K562 (cell line): Measurements from ENCODE around the gene RETREG2. TPM values are rescaled to one million over a fixed set of nuclear protein-coding genes. Genes with fewer than 3 reads are reported as not detected.

Source experiments
- ATF1 ChIP-seq, 2 experiments: fragments of 450-650 bp in 1 of 2; IDR thresholded peaks; 2 replicates each; pipeline ENCODE4 v1.6.1; 2016; ENCODE audit warnings: missing compliant biosample characterization in 1 of 2, missing genetic modification characterization in 1 of 2
- DPF2 ChIP-seq: fragments of 450-650 bp; IDR thresholded peaks from 2 replicates; pipeline ENCODE4 v1.6.1; 2016
- EWSR1 ChIP-seq: fragments of 450-650 bp; IDR thresholded peaks from 2 replicates; pipeline ENCODE4 v1.6.1; 2018; ENCODE audit warnings: borderline replicate concordance, mild to moderate bottlenecking, low read depth, moderate library complexity; ENCODE audit not compliant: partially characterized antibody
- FOXO4 ChIP-seq: fragments of 450-650 bp; formaldehyde crosslinking; IDR thresholded peaks from 2 replicates; pipeline ENCODE4 v1.4.0; 2020; ENCODE audit warnings: mild to moderate bottlenecking, moderate library complexity
- HDAC3 ChIP-seq: fragments of 450-650 bp; IDR thresholded peaks from 2 replicates; pipeline ENCODE4 v1.6.1; 2018; ENCODE audit warnings: borderline replicate concordance, mild to moderate bottlenecking, moderate library complexity; ENCODE audit not compliant: partially characterized antibody
- LCOR ChIP-seq: sonication (generic); formaldehyde crosslinking; IDR thresholded peaks from 2 replicates; pipeline ENCODE4 v1.8.0; 2022; ENCODE audit warnings: mild to moderate bottlenecking, missing genetic modification reagents
- MTF1 ChIP-seq: fragments of 250-450 bp; sonication (Bioruptor Pico); IDR thresholded peaks from 2 replicates; pipeline ENCODE4 v1.9.0; 2021; ENCODE audit warnings: moderate library complexity, mild to moderate bottlenecking, inconsistent platforms, borderline replicate concordance
- POLR2A ChIP-seq: fragments of 450-650 bp; conservative IDR thresholded peaks from 2 replicates; pipeline ENCODE4 v1.6.1; 2016
- SNAPC5 ChIP-seq: fragments of 250-450 bp; sonication (Bioruptor Pico); IDR thresholded peaks from 2 replicates; pipeline ENCODE4 v1.8.0; 2021; ENCODE audit warnings: moderate library complexity, mild to moderate bottlenecking, inconsistent platforms
- ZNF263 ChIP-seq: sonication (generic); formaldehyde crosslinking; IDR thresholded peaks from 2 replicates; pipeline ENCODE4 v1.8.0; 2022; ENCODE audit warnings: mild to moderate bottlenecking, missing genetic modification reagents, borderline replicate concordance
- ZNF511 ChIP-seq: sonication (generic); formaldehyde crosslinking; IDR thresholded peaks from 2 replicates; pipeline ENCODE4 v1.8.0; 2022; ENCODE audit warnings: mild to moderate bottlenecking, missing genetic modification reagents
- ZNF551 ChIP-seq: fragments of 250-450 bp; sonication (Bioruptor Pico); IDR thresholded peaks from 2 replicates; pipeline ENCODE4 v1.5.0; 2021; ENCODE audit warnings: mild to moderate bottlenecking, moderate library complexity
- ZNF717 ChIP-seq: fragments of 250-450 bp; sonication (Bioruptor Pico); IDR thresholded peaks from 2 replicates; pipeline ENCODE4 v1.5.0; 2021
- ZNF766 ChIP-seq: fragments of 200-800 bp; sonication (Bioruptor generic); conservative IDR thresholded peaks from 2 replicates; pipeline ENCODE4 v1.6.1; 2016; ENCODE audit warnings: missing genetic modification characterization, missing compliant biosample characterization
- polyA plus RNA-seq, 8 experiments: library from polyadenylated mRNA; depleted of rRNA in 4 of 8; stranded (reverse) in 5 of 8; unstranded in 3 of 8; fragments of >200 nt; fragmentation: Nextera tagmentation in 2 of 8; fragmentation: Illumina TruSeq in 1 of 8; extraction: Ambion mirVana in 2 of 8; extraction: Trizol in 1 of 8; gene quantifications; 2 replicates each; pipeline versions ENCODE4 v1.2.1 to v1.2.3, GENCODE V29; 2011 to 2014; ENCODE audit warnings: inconsistent platforms in 1 of 8, missing spikeins in 1 of 8
- total RNA-seq, 7 experiments: library from RNA; depleted of rRNA in 6 of 7; stranded (reverse); fragments of >200 nt in 6 of 7; fragmentation: Illumina TruSeq in 2 of 7; extraction: Trizol in 2 of 7; gene quantifications; 2 replicates each; pipeline versions ENCODE4 v1.2.1 to v1.2.3, GENCODE V29; 2011 to 2021; ENCODE audit warnings: low replicate concordance in 1 of 7
- TF ChIP-seq, protein P1 (sequence below): sonication (generic); formaldehyde crosslinking; IDR thresholded peaks from 2 replicates; pipeline ENCODE4 v1.8.0; 2022; ENCODE audit warnings: missing genetic modification reagents, mild to moderate bottlenecking, moderate library complexity, borderline replicate concordance
- TF ChIP-seq, protein P2 (sequence below): fragments of 450-650 bp; formaldehyde crosslinking; IDR thresholded peaks from 2 replicates; pipeline ENCODE4 v1.4.0; 2022; ENCODE audit warnings: missing genetic modification characterization
- TF ChIP-seq, protein P3 (sequence below): conservative IDR thresholded peaks from 2 replicates; pipeline ENCODE4 v1.6.1; 2011; ENCODE audit warnings: low read depth, mild to moderate bottlenecking, low read length; ENCODE audit not compliant: control insufficient read depth
- TF ChIP-seq, protein P4 (sequence below): sonication (generic); formaldehyde crosslinking; IDR thresholded peaks from 2 replicates; pipeline ENCODE4 v1.8.0; 2022; ENCODE audit warnings: mild to moderate bottlenecking, missing genetic modification reagents, borderline replicate concordance

The RETREG2 gene
- total and polyA plus RNA-seq, 9 of the 15 experiments (the other 6 are each of a cell fraction or from before 2014, with no cell fraction given) = 4.9 to 40.1 (median 19.2) TPM

DNA sequence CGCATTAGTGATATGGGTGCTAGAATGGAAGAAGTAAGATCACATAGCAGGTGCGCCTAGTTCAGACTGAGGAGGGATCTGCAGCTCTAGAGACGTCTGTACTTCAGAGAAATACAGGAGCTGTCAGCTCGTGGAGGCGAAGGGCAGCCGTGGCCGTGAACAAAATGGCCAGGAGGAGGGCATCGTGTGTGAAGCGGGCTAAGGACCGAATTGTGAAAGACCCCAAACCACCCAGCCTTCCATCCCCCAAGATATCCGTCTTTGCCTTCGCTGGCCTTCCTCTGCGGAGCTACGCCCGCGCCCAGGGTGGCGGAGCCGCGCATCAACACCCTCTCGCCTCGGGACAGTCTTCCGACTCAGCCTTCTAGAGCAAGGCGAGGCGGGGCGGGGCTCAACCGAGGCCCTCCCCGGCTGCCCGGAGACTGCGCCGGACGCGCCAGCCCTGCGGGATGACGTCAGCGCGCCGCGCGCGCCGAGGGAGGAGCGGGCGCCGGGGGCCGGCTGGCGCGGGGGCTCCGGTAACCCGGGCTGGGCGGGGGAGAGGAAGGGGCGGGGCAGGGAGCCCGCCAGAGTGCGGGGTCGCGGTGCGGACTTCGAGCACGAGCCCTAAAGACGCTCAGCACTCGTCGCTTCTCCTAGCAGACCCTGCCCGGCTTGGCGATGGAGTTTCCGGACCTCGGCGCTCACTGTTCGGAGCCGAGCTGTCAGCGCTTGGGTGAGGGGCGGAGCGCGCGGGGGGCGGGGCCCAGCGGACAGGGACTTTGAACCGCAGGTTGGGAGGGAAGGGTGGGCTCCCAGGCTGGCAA lies 28.5 kb downstream of the RETREG2 start, which contains the start of gene ZFAND2B (continued):
- no peak for TF ChIP-seq EWSR1
- TF ChIP-seq, protein P1, sequence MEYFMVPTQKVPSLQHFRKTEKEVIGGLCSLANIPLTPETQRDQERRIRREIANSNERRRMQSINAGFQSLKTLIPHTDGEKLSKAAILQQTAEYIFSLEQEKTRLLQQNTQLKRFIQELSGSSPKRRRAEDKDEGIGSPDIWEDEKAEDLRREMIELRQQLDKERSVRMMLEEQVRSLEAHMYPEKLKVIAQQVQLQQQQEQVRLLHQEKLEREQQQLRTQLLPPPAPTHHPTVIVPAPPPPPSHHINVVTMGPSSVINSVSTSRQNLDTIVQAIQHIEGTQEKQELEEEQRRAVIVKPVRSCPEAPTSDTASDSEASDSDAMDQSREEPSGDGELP (CRISPR knock-in tag) = peak; percentile 36; the same call in 1 of the 2 replicates
- TF ChIP-seq ZNF263 (CRISPR knock-in tag) = no peak
- no peak for TF ChIP-seq LCOR
- TF ChIP-seq ZNF551 (CRISPR knock-in tag) = no peak
- 0 out of 2 replicates have a peak, but pooled peaks have one; percentile 28 for TF ChIP-seq DPF2
- TF ChIP-seq HDAC3 = no peak
- TF ChIP-seq, protein P2, sequence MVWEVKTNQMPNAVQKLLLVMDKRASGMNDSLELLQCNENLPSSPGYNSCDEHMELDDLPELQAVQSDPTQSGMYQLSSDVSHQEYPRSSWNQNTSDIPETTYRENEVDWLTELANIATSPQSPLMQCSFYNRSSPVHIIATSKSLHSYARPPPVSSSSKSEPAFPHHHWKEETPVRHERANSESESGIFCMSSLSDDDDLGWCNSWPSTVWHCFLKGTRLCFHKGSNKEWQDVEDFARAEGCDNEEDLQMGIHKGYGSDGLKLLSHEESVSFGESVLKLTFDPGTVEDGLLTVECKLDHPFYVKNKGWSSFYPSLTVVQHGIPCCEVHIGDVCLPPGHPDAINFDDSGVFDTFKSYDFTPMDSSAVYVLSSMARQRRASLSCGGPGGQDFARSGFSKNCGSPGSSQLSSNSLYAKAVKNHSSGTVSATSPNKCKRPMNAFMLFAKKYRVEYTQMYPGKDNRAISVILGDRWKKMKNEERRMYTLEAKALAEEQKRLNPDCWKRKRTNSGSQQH (CRISPR knock-in tag) = no peak
- no peak for TF ChIP-seq SNAPC5 (CRISPR knock-in tag)
- TF ChIP-seq, protein P3, sequence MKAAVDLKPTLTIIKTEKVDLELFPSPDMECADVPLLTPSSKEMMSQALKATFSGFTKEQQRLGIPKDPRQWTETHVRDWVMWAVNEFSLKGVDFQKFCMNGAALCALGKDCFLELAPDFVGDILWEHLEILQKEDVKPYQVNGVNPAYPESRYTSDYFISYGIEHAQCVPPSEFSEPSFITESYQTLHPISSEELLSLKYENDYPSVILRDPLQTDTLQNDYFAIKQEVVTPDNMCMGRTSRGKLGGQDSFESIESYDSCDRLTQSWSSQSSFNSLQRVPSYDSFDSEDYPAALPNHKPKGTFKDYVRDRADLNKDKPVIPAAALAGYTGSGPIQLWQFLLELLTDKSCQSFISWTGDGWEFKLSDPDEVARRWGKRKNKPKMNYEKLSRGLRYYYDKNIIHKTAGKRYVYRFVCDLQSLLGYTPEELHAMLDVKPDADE = 0 out of 2 replicates have a peak, but pooled peaks have one; percentile 48
- TF ChIP-seq, protein P4, sequence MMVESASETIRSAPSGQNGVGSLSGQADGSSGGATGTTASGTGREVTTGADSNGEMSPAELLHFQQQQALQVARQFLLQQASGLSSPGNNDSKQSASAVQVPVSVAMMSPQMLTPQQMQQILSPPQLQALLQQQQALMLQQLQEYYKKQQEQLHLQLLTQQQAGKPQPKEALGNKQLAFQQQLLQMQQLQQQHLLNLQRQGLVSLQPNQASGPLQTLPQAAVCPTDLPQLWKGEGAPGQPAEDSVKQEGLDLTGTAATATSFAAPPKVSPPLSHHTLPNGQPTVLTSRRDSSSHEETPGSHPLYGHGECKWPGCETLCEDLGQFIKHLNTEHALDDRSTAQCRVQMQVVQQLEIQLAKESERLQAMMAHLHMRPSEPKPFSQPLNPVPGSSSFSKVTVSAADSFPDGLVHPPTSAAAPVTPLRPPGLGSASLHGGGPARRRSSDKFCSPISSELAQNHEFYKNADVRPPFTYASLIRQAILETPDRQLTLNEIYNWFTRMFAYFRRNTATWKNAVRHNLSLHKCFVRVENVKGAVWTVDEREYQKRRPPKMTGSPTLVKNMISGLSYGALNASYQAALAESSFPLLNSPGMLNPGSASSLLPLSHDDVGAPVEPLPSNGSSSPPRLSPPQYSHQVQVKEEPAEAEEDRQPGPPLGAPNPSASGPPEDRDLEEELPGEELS (CRISPR knock-in tag) = no peak
- TF ChIP-seq ATF1 (CRISPR knock-in tag; IDR thresholded peaks at IDR 0.05) = no peak
- TF ChIP-seq ATF1 (tag; IDR thresholded peaks at IDR 0.05) = peak; percentile 82
- TF ChIP-seq ZNF717 = no peak
- TF ChIP-seq POLR2A = peak; percentile 90
- TF ChIP-seq ZNF511 (CRISPR knock-in tag) = no peak
- TF ChIP-seq MTF1 (CRISPR knock-in tag) = no peak
- no peak for TF ChIP-seq FOXO4 (CRISPR knock-in tag)
- TF ChIP-seq ZNF766 (CRISPR knock-in tag) = no peak
